Activated CD4-positive, alpha-beta T cell treated with anti-CD3 and anti-CD28 coated beads for 24 hours (primary cell): Measurements from ENCODE around the gene LILRB3.

Experiments
- DNase-seq, 2 donors: peaks; one replicate each; pipeline ENCODE4 v3.0.0-alpha.2; 2020; ENCODE audit warnings: low read depth in 2 of 2

LILRB3 gene

GRCh38 chr19:54168174-54168917 is 54.5 kb downstream of the LILRB3 start:
- DNase-seq = peak; percentile 92 to 95
